Brain microvascular endothelial cell (primary cell): ENCODE results near the gene GDPD4.
A peak's percentile ranks its signal among the peaks of the same experiment; 100 is the strongest.

Experiments used
- DNase-seq: peaks from one replicate; pipeline ENCODE4 v3.0.0-alpha.2; 2020
- H3K27ac ChIP-seq: fragments of 250-450 bp; sonication (Bioruptor Pico); 2 replicates; pipeline ENCODE4 v1.5.1; 2020; ENCODE audit warnings: mild to moderate bottlenecking, moderate library complexity
- H3K27me3 ChIP-seq: fragments of 250-450 bp; sonication (Bioruptor Pico); replicated peaks from 2 replicates; pipeline ENCODE4 v1.5.1; 2020; ENCODE audit warnings: mild to moderate bottlenecking
- H3K36me3 ChIP-seq: fragments of 250-450 bp; sonication (Bioruptor Pico); replicated peaks from 2 replicates; pipeline ENCODE4 v1.5.1; 2020; ENCODE audit warnings: mild to moderate bottlenecking
- H3K4me3 ChIP-seq: 2 replicates; pipeline ENCODE4 v1.5.1; 2011; ENCODE audit warnings: low read depth, mild to moderate bottlenecking, control low read depth, low read length, moderate library complexity
- in situ Hi-C: cut with HindIII; loops from 2 replicates; pipeline ENCODE4 v1.10.0; 2017; ENCODE audit warnings: low sequenced_read_pairs, low pct_ligation_motif_present
- TF ChIP-seq, protein P1 (sequence below): IDR thresholded peaks from 2 replicates; pipeline ENCODE4 v1.5.1; 2011; ENCODE audit warnings: low read depth, mild to moderate bottlenecking, moderate library complexity, low read length, control low read depth, inconsistent platforms; ENCODE audit errors: missing control alignments

GDPD4 gene

GRCh38 chr11:77188633-77189491 is 112.6 kb downstream of the GDPD4 start:
- DNase-seq, result no peak
- Histone ChIP-seq H3K27ac (no peak overlapping the region), H3K4me3 (no peak overlapping the region), H3K27me3 (no peaks in the 10 kb centered on the region), H3K36me3 (no peaks in the 10 kb centered on the region)
- TF ChIP-seq, protein P1, sequence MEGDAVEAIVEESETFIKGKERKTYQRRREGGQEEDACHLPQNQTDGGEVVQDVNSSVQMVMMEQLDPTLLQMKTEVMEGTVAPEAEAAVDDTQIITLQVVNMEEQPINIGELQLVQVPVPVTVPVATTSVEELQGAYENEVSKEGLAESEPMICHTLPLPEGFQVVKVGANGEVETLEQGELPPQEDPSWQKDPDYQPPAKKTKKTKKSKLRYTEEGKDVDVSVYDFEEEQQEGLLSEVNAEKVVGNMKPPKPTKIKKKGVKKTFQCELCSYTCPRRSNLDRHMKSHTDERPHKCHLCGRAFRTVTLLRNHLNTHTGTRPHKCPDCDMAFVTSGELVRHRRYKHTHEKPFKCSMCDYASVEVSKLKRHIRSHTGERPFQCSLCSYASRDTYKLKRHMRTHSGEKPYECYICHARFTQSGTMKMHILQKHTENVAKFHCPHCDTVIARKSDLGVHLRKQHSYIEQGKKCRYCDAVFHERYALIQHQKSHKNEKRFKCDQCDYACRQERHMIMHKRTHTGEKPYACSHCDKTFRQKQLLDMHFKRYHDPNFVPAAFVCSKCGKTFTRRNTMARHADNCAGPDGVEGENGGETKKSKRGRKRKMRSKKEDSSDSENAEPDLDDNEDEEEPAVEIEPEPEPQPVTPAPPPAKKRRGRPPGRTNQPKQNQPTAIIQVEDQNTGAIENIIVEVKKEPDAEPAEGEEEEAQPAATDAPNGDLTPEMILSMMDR, result no peak
- in situ Hi-C loops, result no loop called here

GRCh38 chr11:77187776-77188632 is 113.5 kb downstream of the GDPD4 start:
- peak; percentile 70 for DNase-seq
- H3K27ac ChIP-seq, result no peak overlapping the region
- H3K36me3 ChIP-seq, result no peaks in the 10 kb centered on the region
- TF ChIP-seq, protein P1, result peak; percentile 96
- no peaks in the 10 kb centered on the region for H3K27me3 ChIP-seq
- in situ Hi-C loops, result no loop called here
- no peak overlapping the region for H3K4me3 ChIP-seq

- no peak overlapping the region for H3K27ac ChIP-seq
- in situ Hi-C loops, result no loop called here
- no peak overlapping the region for H3K4me3 ChIP-seq
- DNase-seq, result no peak
- TF ChIP-seq, protein P1, result no peak
- H3K36me3 ChIP-seq, result no peaks in the 10 kb centered on the region
- H3K27me3 ChIP-seq, result no peaks in the 10 kb centered on the region
Observed at GRCh38 chr11:77187111-77187750, 114.3 kb downstream of the GDPD4 start.

- H3K36me3 ChIP-seq, result no peaks in the 10 kb centered on the region
- DNase-seq, result no peak
- in situ Hi-C loops, result no loop called here
- TF ChIP-seq, protein P1, result no peak
- no peak overlapping the region for H3K4me3 ChIP-seq
- H3K27ac ChIP-seq, result no peak overlapping the region
- H3K27me3 ChIP-seq, result no peaks in the 10 kb centered on the region
Observed at GRCh38 chr11:77186302-77186701, 115.2 kb downstream of the GDPD4 start.

- no peak for DNase-seq
- H3K27me3 ChIP-seq, result no peaks in the 10 kb centered on the region
- in situ Hi-C loops, result no loop called here
- H3K4me3 ChIP-seq, result no peak overlapping the region
- no peak overlapping the region for H3K27ac ChIP-seq
- TF ChIP-seq, protein P1, result no peak
- H3K36me3 ChIP-seq, result no peaks in the 10 kb centered on the region
Observed at GRCh38 chr11:77184136-77184860, 117.2 kb downstream of the GDPD4 start.
